Sciatic nerve (tissue), 2 donors: Measurements from ENCODE around the gene ELP5. TPM values are rescaled to one million over a fixed set of nuclear protein-coding genes. Genes with fewer than 3 reads are reported as not detected.
"Not testable (repeated sequence)": the region's sequence is repeated elsewhere in the genome, so short reads cannot be mapped to it uniquely, and the experiment has no call there.

Experiments
- ATAC-seq: fragments of 200-7000 bp; cut with Tn5 transposase; one replicate; pipeline ENCODE4 v1.9.1; 2020; ENCODE audit warnings: mild to moderate bottlenecking, moderate library complexity
- DNase-seq: peaks from one replicate; pipeline ENCODE4 v3.0.0-alpha.2; 2020; ENCODE audit warnings: low spot score
- intact Hi-C: fragments of 100-400 bp; cut with DNase I; formaldehyde crosslinking; loops from one replicate; pipeline ENCODE4 v1.14.2; 2022
- total RNA-seq: library from RNA; stranded (reverse); fragmentation: NEBNext Ultra II Directional; extraction: Animal tissue kit (Norgen Biotek cat#: 25700); gene quantifications from one replicate; pipeline ENCODE4 v1.2.1, GENCODE V29; 2021
- donor health status: DM: no; HTN: no; CAD: no.
- donor health status: DM: no; HTN: no; CAD: no.

The ELP5 gene
- total RNA-seq, 1 donor from 2014 or later, result 26.7 TPM

GRCh38 chr17:7234083-7234951 lies 17.7 kb upstream of the ELP5 start, which contains the start of gene DVL2:
Gene DVL2 (minus strand): TSS chr17:7234517. CDS start chr17:7234262, 255 bp downstream.
- peak; percentile 99 for DNase-seq
- intact Hi-C loops, result no loop called here
- ATAC-seq, result peak; percentile 67

- intact Hi-C loops, result no loop called here
- no peak for ATAC-seq
- no peak for DNase-seq
Measured at GRCh38 chr17:7235693-7236665, 16.0 kb upstream of the ELP5 start.

GRCh38 chr17:7236808-7237207 lies 15.2 kb upstream of the ELP5 start:
- DNase-seq (no peak), ATAC-seq (no peak)
- intact Hi-C loops, result no loop called here

- DNase-seq, result no peak
- intact Hi-C loops, result no loop called here
- no peak for ATAC-seq
Measured at GRCh38 chr17:7237266-7237760, 14.7 kb upstream of the ELP5 start.

GRCh38 chr17:7237761-7238419 lies 14.1 kb upstream of the ELP5 start:
- intact Hi-C loops, result no loop called here
- ATAC-seq (peak; percentile 1), DNase-seq (peak; percentile 93)

GRCh38 chr17:7238420-7239090 lies 13.5 kb upstream of the ELP5 start:
- DNase-seq (no peak), ATAC-seq (no peak)
- intact Hi-C loops, result no loop called here

- intact Hi-C loops, result no loop called here
- DNase-seq (peak; percentile 100), ATAC-seq (peak; percentile 87)
Measured at GRCh38 chr17:7239091-7240027, 12.7 kb upstream of the ELP5 start, which contains the start of gene PHF23. Gene PHF23 (minus strand): TSS chr17:7239457. CDS start chr17:7239279, 178 bp downstream.

- intact Hi-C loops, result no loop called here
- no peak for DNase-seq
- no peak for ATAC-seq
Measured at GRCh38 chr17:7240375-7240774, 11.6 kb upstream of the ELP5 start.

GRCh38 chr17:7241090-7241733 lies 10.8 kb upstream of the ELP5 start:
- DNase-seq (no peak), ATAC-seq (no peak)
- intact Hi-C loops, result no loop called here

GRCh38 chr17:7241783-7242716 lies 10.0 kb upstream of the ELP5 start, which contains the start of gene GABARAP:
Gene GABARAP (minus strand): TSS chr17:7242449. CDS start chr17:7242330, 119 bp downstream.
- peak; percentile 99 for DNase-seq
- intact Hi-C loops, result no loop called here
- peak; percentile 67 for ATAC-seq

- ATAC-seq (peak; percentile 75), DNase-seq (peak; percentile 99)
- intact Hi-C loops, result no loop called here
Measured at GRCh38 chr17:7242717-7243452, 9.1 kb upstream of the ELP5 start.

- ATAC-seq (no peak), DNase-seq (no peak)
- intact Hi-C loops, result no loop called here
Measured at GRCh38 chr17:7243453-7243729, 8.6 kb upstream of the ELP5 start.

GRCh38 chr17:7243838-7244237 lies 8.2 kb upstream of the ELP5 start:
- DNase-seq, intact Hi-C loops, ATAC-seq: not testable (repeated sequence)

GRCh38 chr17:7246779-7247178 lies 5.2 kb upstream of the ELP5 start:
- no peak for DNase-seq
- intact Hi-C loops, result no loop called here
- ATAC-seq, result no peak

GRCh38 chr17:7248796-7249195 lies 3.2 kb upstream of the ELP5 start:
- intact Hi-C loops, result no loop called here
- DNase-seq (no peak), ATAC-seq (no peak)
